ENCODE data around the gene LOC101059915.

Gene LOC101059915

GRCh38 chrX:71667328-71668247 lies at the start of gene LOC101059915:
LOC101059915 (plus strand) TSS chrX:71667546.
- no peak for DNase-seq

- DNase-seq: no peak
These were observed 49.6 kb upstream of the LOC101059915 start for GRCh38 chrX:71617742-71618141.

- DNase-seq: peak; percentile 45
These were observed 49.0 kb upstream of the LOC101059915 start, which contains the start of gene CXCR3 for GRCh38 chrX:71618303-71618721. CXCR3 (minus strand) TSS chrX:71618511; CDS start chrX:71618449, 62 bp downstream.

- no peak for DNase-seq
These were observed 48.6 kb upstream of the LOC101059915 start for GRCh38 chrX:71618787-71619186.

GRCh38 chrX:71619193-71619592 lies 48.2 kb upstream of the LOC101059915 start:
- DNase-seq: no peak

GRCh38 chrX:71619986-71620385 lies 47.4 kb upstream of the LOC101059915 start:
- DNase-seq: no peak

GRCh38 chrX:71621603-71622002 lies 45.7 kb upstream of the LOC101059915 start:
- DNase-seq: peak; percentile 35

- DNase-seq: no peak
These were observed 45.2 kb upstream of the LOC101059915 start for GRCh38 chrX:71622032-71622575.

- peak; percentile 88 for DNase-seq
These were observed 44.5 kb upstream of the LOC101059915 start for GRCh38 chrX:71622576-71623450.

GRCh38 chrX:71623714-71624113 lies 43.6 kb upstream of the LOC101059915 start:
- DNase-seq: no peak

GRCh38 chrX:71625471-71625870 lies 41.9 kb upstream of the LOC101059915 start:
- no peak for DNase-seq

- no peak for DNase-seq
These were observed 40.8 kb upstream of the LOC101059915 start for GRCh38 chrX:71626576-71626975.

GRCh38 chrX:71627588-71628404 lies 39.5 kb upstream of the LOC101059915 start:
- no peak for DNase-seq

- DNase-seq: no peak
These were observed 37.9 kb upstream of the LOC101059915 start for GRCh38 chrX:71629467-71629866.

- DNase-seq: no peak
These were observed 34.3 kb upstream of the LOC101059915 start for GRCh38 chrX:71632923-71633657.

GRCh38 chrX:71634366-71634765 lies 33.0 kb upstream of the LOC101059915 start:
- peak; percentile 33 for DNase-seq

GRCh38 chrX:71636438-71637252 lies 30.7 kb upstream of the LOC101059915 start:
- DNase-seq: no peak

- DNase-seq: no peak
These were observed 30.1 kb upstream of the LOC101059915 start for GRCh38 chrX:71637253-71637618.

- no peak for DNase-seq
These were observed 29.5 kb upstream of the LOC101059915 start for GRCh38 chrX:71637848-71638247.

GRCh38 chrX:71638409-71638808 lies 28.9 kb upstream of the LOC101059915 start:
- no peak for DNase-seq

GRCh38 chrX:71640002-71640401 lies 27.3 kb upstream of the LOC101059915 start:
- no peak for DNase-seq

Measured in left hindlimb (tissue), 1 donor.